OCI-LY3 (cell line): ENCODE measurements around the gene HOXB1.
"Not testable (repeated sequence)": the region's sequence is repeated elsewhere in the genome, so short reads cannot be mapped to it uniquely, and the experiment has no call there.

Experiments
- H2AFZ ChIP-seq: fragments of 200-600, 300-600 bp; shearing (Covaris generic); 2 replicates; pipeline ENCODE4 v1.6.0; 2014; ENCODE audit warnings: antibody characterized with exemption, low read depth, low read length
- H3K27ac ChIP-seq: fragments of 200-600, 300-600 bp; sonication (generic); 2 replicates; pipeline ENCODE4 v1.5.1; 2014; ENCODE audit warnings: mild to moderate bottlenecking, low read length, moderate library complexity, mixed read lengths
- H3K27me3 ChIP-seq: fragments of 200-600, 300-600 bp; sonication (generic); 2 replicates; pipeline ENCODE4 v1.6.1; 2014; ENCODE audit warnings: low read depth, low read length, mixed read lengths
- H3K36me3 ChIP-seq: fragments of 200-600, 300-600 bp; sonication (generic); replicated peaks from 2 replicates; pipeline ENCODE3; 2014; ENCODE audit warnings: low read depth, low read length, mixed read lengths
- H3K4me1 ChIP-seq: fragments of 300-600, 200-600 bp; sonication (generic); 2 replicates; pipeline ENCODE4 v1.6.1; 2014; ENCODE audit warnings: low read length, mixed read lengths
- H3K4me2 ChIP-seq: fragments of 200-600, 300-600 bp; sonication (generic); 2 replicates; pipeline ENCODE4 v1.6.1; 2014; ENCODE audit warnings: low read length, mixed read lengths
- H3K4me3 ChIP-seq: fragments of 300-600, 200-600 bp; sonication (generic); 2 replicates; pipeline ENCODE4 v1.5.1; 2014; ENCODE audit warnings: antibody characterized with exemption, mild to moderate bottlenecking, low read length, moderate library complexity
- H3K79me2 ChIP-seq: fragments of 300-600, 200-600 bp; shearing (Covaris generic); 2 replicates; pipeline ENCODE4 v1.6.1; 2014; ENCODE audit warnings: mild to moderate bottlenecking, low read length, mixed read lengths
- H3K9ac ChIP-seq: fragments of 300-600, 200-600 bp; shearing (Covaris generic); 2 replicates; pipeline ENCODE4 v1.6.0; 2014; ENCODE audit warnings: mild to moderate bottlenecking, low read length, moderate library complexity
- H3K9me3 ChIP-seq: fragments of 200-600, 300-600 bp; shearing (Covaris generic); 2 replicates; pipeline ENCODE4 v1.6.1; 2014; ENCODE audit warnings: low read length, mixed read lengths; ENCODE audit not compliant: insufficient read depth
- H4K20me1 ChIP-seq: fragments of 200-600, 300-600 bp; sonication (generic); 2 replicates; pipeline ENCODE4 v1.6.1; 2016; ENCODE audit warnings: low read length, mixed read lengths; ENCODE audit not compliant: insufficient read depth
- CTCF ChIP-seq: fragments of 200-600, 300-600 bp; sonication (generic); IDR thresholded peaks from 2 replicates; pipeline ENCODE4 v1.5.1; 2014; ENCODE audit warnings: antibody characterized with exemption, low read length, low read depth
- EZH2phosphoT487 ChIP-seq: fragments of 200-600 bp; shearing (Covaris generic); IDR thresholded peaks from 2 replicates; pipeline ENCODE4 v1.6.1; 2018; ENCODE audit warnings: antibody characterized with exemption, mixed run types, low read depth

The HOXB1 gene

GRCh38 chr17:48541036-48541576 is 10.3 kb upstream of the HOXB1 start:
- Histone ChIP-seq H3K79me2 (peaks cover 42% of the 10 kb centered on the region), H3K4me2 (no peak overlapping the region), H3K27me3 (no peaks in the 10 kb centered on the region)

GRCh38 chr17:48540213-48540612 is 9.4 kb upstream of the HOXB1 start:
- no peaks in the 10 kb centered on the region for H3K27me3 ChIP-seq
- H3K4me2 ChIP-seq: no peak overlapping the region
- no peak overlapping the region for H2AFZ ChIP-seq
- H3K4me1 ChIP-seq: peaks cover 12% of the 10 kb centered on the region
- no peak overlapping the region for H3K9ac ChIP-seq
- H3K27ac ChIP-seq: no peak overlapping the region
- H3K9me3 ChIP-seq: no peaks in the 10 kb centered on the region
- H3K79me2 ChIP-seq: peaks cover 36% of the 10 kb centered on the region
- H3K36me3 ChIP-seq: peaks cover 7% of the 10 kb centered on the region
- H4K20me1 ChIP-seq: no peaks in the 10 kb centered on the region
- TF ChIP-seq CTCF: no peak
- no peak for TF ChIP-seq EZH2phosphoT487
- no peak overlapping the region for H3K4me3 ChIP-seq

More at GRCh38 chr17:48541036-48541576, 10.3 kb upstream of the HOXB1 start:
- Histone ChIP-seq H2AFZ (no peak overlapping the region), H3K36me3 (peaks cover 7% of the 10 kb centered on the region), H3K27ac (no peak overlapping the region), H3K4me3 (no peak overlapping the region), H3K9me3 (no peaks in the 10 kb centered on the region), H4K20me1 (no peaks in the 10 kb centered on the region), H3K9ac (no peak overlapping the region), H3K4me1 (peaks cover 19% of the 10 kb centered on the region)
- TF ChIP-seq CTCF (no peak), EZH2phosphoT487 (no peak)

- Histone ChIP-seq H3K9me3 (no peaks in the 10 kb centered on the region), H3K27me3 (no peaks in the 10 kb centered on the region), H3K4me1 (peaks cover 7% of the 10 kb centered on the region), H3K27ac (no peak overlapping the region), H3K9ac (no peak overlapping the region), H4K20me1 (no peaks in the 10 kb centered on the region), H3K36me3 (peaks cover 7% of the 10 kb centered on the region), H2AFZ (no peak overlapping the region), H3K4me3 (no peak overlapping the region), H3K4me2 (no peak overlapping the region), H3K79me2 (peaks cover 25% of the 10 kb centered on the region)
- TF ChIP-seq EZH2phosphoT487: no peak
- no peak for TF ChIP-seq CTCF
Observed at GRCh38 chr17:48539177-48539576, 8.4 kb upstream of the HOXB1 start.

- Histone ChIP-seq H3K4me1 (peaks cover 6% of the 10 kb centered on the region), H3K4me3 (no peak overlapping the region), H3K27me3 (no peaks in the 10 kb centered on the region), H4K20me1 (no peaks in the 10 kb centered on the region), H3K9ac (no peak overlapping the region), H3K9me3 (no peaks in the 10 kb centered on the region), H3K36me3 (peaks cover 6% of the 10 kb centered on the region), H3K4me2 (no peak overlapping the region), H3K27ac (no peak overlapping the region), H2AFZ (no peak overlapping the region), H3K79me2 (peaks cover 7% of the 10 kb centered on the region)
- TF ChIP-seq EZH2phosphoT487: no peak
- TF ChIP-seq CTCF: no peak
Observed at GRCh38 chr17:48537316-48537715, 6.5 kb upstream of the HOXB1 start.

- H3K27me3 ChIP-seq, H3K27ac ChIP-seq, H3K79me2 ChIP-seq, H3K4me3 ChIP-seq, H3K36me3 ChIP-seq, H2AFZ ChIP-seq, H3K9me3 ChIP-seq, H4K20me1 ChIP-seq, H3K9ac ChIP-seq, H3K4me2 ChIP-seq: not testable (repeated sequence)
- peaks cover 10% of the 10 kb centered on the region for H3K4me1 ChIP-seq
Observed at GRCh38 chr17:48535793-48536559, 5.2 kb upstream of the HOXB1 start.
